HEK293 (cell line): ENCODE results near the gene SH2D7.

ENCODE experiments used
- CTCF ChIA-PET: fragments of 350-600 bp; formaldehyde crosslinking; extraction: SDS; loops from one replicate; lab custom pipeline; 2021; ENCODE audit warnings: antibody characterized with exemption; lab: Yijun Ruan, JAX
- POLR2A ChIA-PET: fragments of 300-600 bp; formaldehyde crosslinking; extraction: SDS; loops from one replicate; lab custom pipeline; 2020; ENCODE audit warnings: antibody characterized with exemption, inconsistent platforms; lab: Yijun Ruan, JAX
- H3K27ac ChIP-seq: fragments of 200-500 bp; sonication (Bioruptor generic); 2 replicates; pipeline ENCODE4 v1.5.1; 2014; ENCODE audit warnings: low read depth, low read length, control low read depth, inconsistent platforms; ENCODE audit errors: extremely low read depth
- H3K36me3 ChIP-seq, 2 experiments: fragments of 200-500 bp in 1 of 2; sonication (Bioruptor generic) in 1 of 2; 1 replicate in 1 of 2; 2 replicates in 1 of 2; pipeline ENCODE4 v1.5.1; 2014 to 2017; ENCODE audit warnings: inconsistent platforms in 2 of 2, low read length in 2 of 2; ENCODE audit not compliant: control insufficient read depth in 2 of 2, insufficient read depth in 1 of 2
- H3K4me1 ChIP-seq: fragments of 200-500 bp; sonication (Bioruptor generic); 2 replicates; pipeline ENCODE4 v1.5.1; 2014; ENCODE audit warnings: mild to moderate bottlenecking, low read length, inconsistent platforms; ENCODE audit not compliant: control insufficient read depth, insufficient read depth
- H3K4me3 ChIP-seq: 2 replicates; pipeline ENCODE4 v1.5.1; 2011; ENCODE audit warnings: low read depth, mild to moderate bottlenecking, control low read depth, low read length, moderate library complexity
- H3K9me3 ChIP-seq: fragments of 200-500 bp; sonication (Bioruptor generic); 2 replicates; pipeline ENCODE4 v1.5.1; 2014; ENCODE audit warnings: low read depth, low read length, inconsistent platforms; ENCODE audit not compliant: control insufficient read depth, insufficient read depth
- BCL11A ChIP-seq: fragments of 450-650 bp; formaldehyde crosslinking; IDR thresholded peaks from 2 replicates; pipeline ENCODE4 v1.5.1; 2016; ENCODE audit warnings: low read depth, missing biosample characterization, missing genetic modification characterization
- CTCF ChIP-seq: fragments of 450-650 bp; formaldehyde crosslinking; IDR thresholded peaks from 2 replicates; pipeline ENCODE4 v1.5.1; 2016; ENCODE audit warnings: missing biosample characterization, missing genetic modification characterization
- INSM2 ChIP-seq: fragments of 450-650 bp; formaldehyde crosslinking; IDR thresholded peaks from 2 replicates; pipeline ENCODE4 v1.5.1; 2016; ENCODE audit warnings: missing biosample characterization, missing genetic modification characterization
- PRDM1 ChIP-seq: fragments of 450-650 bp; formaldehyde crosslinking; IDR thresholded peaks from 2 replicates; pipeline ENCODE4; 2016; ENCODE audit warnings: missing biosample characterization, missing genetic modification characterization
- PRDM4 ChIP-seq: fragments of 450-650 bp; formaldehyde crosslinking; IDR thresholded peaks from 2 replicates; pipeline ENCODE4 v1.5.1; 2017; ENCODE audit warnings: missing biosample characterization, missing genetic modification characterization
- SP2 ChIP-seq: fragments of 450-650 bp; formaldehyde crosslinking; IDR thresholded peaks from 2 replicates; pipeline ENCODE4 v1.5.1; 2016; ENCODE audit warnings: missing biosample characterization, missing genetic modification characterization
- YY1 ChIP-seq: fragments of 450-650 bp; formaldehyde crosslinking; IDR thresholded peaks from 2 replicates; pipeline ENCODE4 v1.5.1; 2018; ENCODE audit warnings: missing biosample characterization, missing genetic modification characterization
- ZFP3 ChIP-seq: fragments of 450-650 bp; formaldehyde crosslinking; IDR thresholded peaks from 2 replicates; pipeline ENCODE4 v1.5.1; 2016; ENCODE audit warnings: low read depth, missing biosample characterization, missing genetic modification characterization
- ZFP41 ChIP-seq: fragments of 450-650 bp; formaldehyde crosslinking; IDR thresholded peaks from 2 replicates; pipeline ENCODE4 v1.5.1; 2016; ENCODE audit warnings: missing biosample characterization, missing genetic modification characterization, borderline replicate concordance
- ZNF157 ChIP-seq: fragments of 450-650 bp; formaldehyde crosslinking; IDR thresholded peaks from 2 replicates; pipeline ENCODE4 v1.5.1; 2016; ENCODE audit warnings: missing biosample characterization, missing genetic modification characterization
- ZNF174 ChIP-seq: fragments of 450-650 bp; formaldehyde crosslinking; IDR thresholded peaks from 2 replicates; pipeline ENCODE4 v1.5.0; 2017; ENCODE audit warnings: missing biosample characterization, mild to moderate bottlenecking, missing genetic modification characterization
- ZNF221 ChIP-seq: fragments of 450-650 bp; formaldehyde crosslinking; IDR thresholded peaks from 2 replicates; pipeline ENCODE4 v1.5.1; 2017; ENCODE audit warnings: missing biosample characterization, missing genetic modification characterization, borderline replicate concordance
- ZNF366 ChIP-seq: fragments of 450-650 bp; formaldehyde crosslinking; conservative IDR thresholded peaks from 2 replicates; pipeline ENCODE4 v1.5.1; 2016; ENCODE audit warnings: missing biosample characterization, missing genetic modification characterization
- ZNF394 ChIP-seq: fragments of 450-650 bp; formaldehyde crosslinking; IDR thresholded peaks from 2 replicates; pipeline ENCODE4 v1.5.1; 2016; ENCODE audit warnings: missing biosample characterization, missing genetic modification characterization, mild to moderate bottlenecking, moderate library complexity, borderline replicate concordance
- ZNF501 ChIP-seq: fragments of 450-650 bp; formaldehyde crosslinking; IDR thresholded peaks from 2 replicates; pipeline ENCODE4 v1.5.1; 2016; ENCODE audit warnings: missing biosample characterization, missing genetic modification characterization
- ZNF558 ChIP-seq: fragments of 450-650 bp; formaldehyde crosslinking; IDR thresholded peaks from 2 replicates; pipeline ENCODE4 v1.5.1; 2016; ENCODE audit warnings: missing biosample characterization, missing genetic modification characterization
- ZNF560 ChIP-seq: fragments of 450-650 bp; formaldehyde crosslinking; IDR thresholded peaks from 2 replicates; pipeline ENCODE4 v1.5.1; 2017; ENCODE audit warnings: missing biosample characterization, missing genetic modification characterization, borderline replicate concordance
- ZNF639 ChIP-seq: fragments of 450-650 bp; formaldehyde crosslinking; IDR thresholded peaks from 2 replicates; pipeline ENCODE4 v1.5.1; 2016; ENCODE audit warnings: missing biosample characterization, missing genetic modification characterization
- ZNF664 ChIP-seq: fragments of 450-650 bp; formaldehyde crosslinking; IDR thresholded peaks from 2 replicates; pipeline ENCODE4 v1.5.1; 2016; ENCODE audit warnings: missing biosample characterization, missing genetic modification characterization
- ZNF747 ChIP-seq: fragments of 450-650 bp; formaldehyde crosslinking; IDR thresholded peaks from 2 replicates; pipeline ENCODE4 v1.5.1; 2016; ENCODE audit warnings: missing biosample characterization, missing genetic modification characterization
- ZNF76 ChIP-seq: fragments of 450-650 bp; formaldehyde crosslinking; IDR thresholded peaks from 2 replicates; pipeline ENCODE4; 2016; ENCODE audit warnings: low read depth, missing biosample characterization, missing genetic modification characterization, borderline replicate concordance
- ZNF837 ChIP-seq: fragments of 450-650 bp; formaldehyde crosslinking; IDR thresholded peaks from 2 replicates; pipeline ENCODE4 v1.5.1; 2016; ENCODE audit warnings: missing biosample characterization, missing genetic modification characterization
- ZSCAN23 ChIP-seq: fragments of 450-650 bp; formaldehyde crosslinking; IDR thresholded peaks from 2 replicates; pipeline ENCODE4 v1.5.1; 2016; ENCODE audit warnings: missing biosample characterization, missing genetic modification characterization
- ZSCAN5A ChIP-seq: fragments of 450-650 bp; formaldehyde crosslinking; IDR thresholded peaks from 2 replicates; pipeline ENCODE4 v1.5.1; 2016; ENCODE audit warnings: missing biosample characterization, missing genetic modification characterization
- ZXDB ChIP-seq: fragments of 450-650 bp; formaldehyde crosslinking; IDR thresholded peaks from 2 replicates; pipeline ENCODE4 v1.5.1; 2016; ENCODE audit warnings: missing biosample characterization, missing genetic modification characterization

Gene SH2D7

GRCh38 chr15:78133801-78134200 lies 41.4 kb downstream of the SH2D7 start:
- H3K36me3 ChIP-seq = no peaks in the 10 kb centered on the region
- H3K4me3 ChIP-seq = no peak overlapping the region
- peaks cover 2% of the 10 kb centered on the region; the same call in 1 of the 2 replicates for H3K4me1 ChIP-seq
- TF ChIP-seq ZNF664 (tag by site-specific recombination) = no peak
- TF ChIP-seq ZNF560 (tag by site-specific recombination) = no peak
- TF ChIP-seq ZXDB = no peak
- TF ChIP-seq PRDM4 (tag by site-specific recombination) = no peak
- no peak for TF ChIP-seq ZFP41
- no peak for TF ChIP-seq ZNF501 (tag by site-specific recombination)
- TF ChIP-seq PRDM1 (tag by site-specific recombination) = no peak
- TF ChIP-seq ZSCAN5A = no peak
- no peak for TF ChIP-seq ZNF639
- no peak for TF ChIP-seq ZNF366 (tag by site-specific recombination)
- TF ChIP-seq ZNF558 (tag by site-specific recombination) = no peak
- no peak for TF ChIP-seq CTCF (tag by site-specific recombination)
- TF ChIP-seq ZNF157 (tag by site-specific recombination) = no peak
- no peak for TF ChIP-seq BCL11A (tag by site-specific recombination)
- CTCF ChIA-PET = interaction anchor here (1.0 to 3.4 kb wide), 3 partner anchors 22 to 106 kb away, joined by 3 to 28 read pairs (median 5); no protein-coding TSS in a partner anchor
- no peak overlapping the region for H3K27ac ChIP-seq
- no peaks in the 10 kb centered on the region for H3K9me3 ChIP-seq
- POLR2A ChIA-PET = interaction anchor here (0.7 kb wide), 1 partner anchor 14 kb away, joined by 4 read pairs; no protein-coding TSS in a partner anchor

GRCh38 chr15:78139578-78139977 lies 47.2 kb downstream of the SH2D7 start:
- Histone ChIP-seq H3K9me3 (no peaks in the 10 kb centered on the region), H3K4me3 (no peak overlapping the region), H3K27ac (no peak overlapping the region), H3K36me3 (no peaks in the 10 kb centered on the region), H3K4me1 (no peaks in the 10 kb centered on the region)
- CTCF ChIA-PET = interaction anchor here (0.5 to 1.7 kb wide), 7 partner anchors 10 to 225 kb away, joined by 3 to 6 read pairs (median 3); partner anchors contain the start of gene IDH3A
- POLR2A ChIA-PET = interaction anchor here (1.8 kb wide), 1 partner anchor 10 kb away, joined by 9 read pairs; the partner anchor contains the start of gene IDH3A
- no peak for TF ChIP-seq ZFP3 (tag by site-specific recombination)
- no peak for TF ChIP-seq YY1 (tag by site-specific recombination)
- no peak for TF ChIP-seq INSM2 (tag by site-specific recombination)
- TF ChIP-seq SP2 (tag by site-specific recombination) = no peak
- no peak for TF ChIP-seq ZNF394
- TF ChIP-seq ZSCAN23 (tag by site-specific recombination) = no peak
- no peak for TF ChIP-seq ZNF157 (tag by site-specific recombination)
- no peak for TF ChIP-seq ZNF639
- TF ChIP-seq ZNF221 = no peak
- no peak for TF ChIP-seq ZNF76 (tag by site-specific recombination)
- no peak for TF ChIP-seq ZNF174 (tag by site-specific recombination)
- TF ChIP-seq ZNF664 (tag by site-specific recombination) = no peak
- no peak for TF ChIP-seq ZNF837
- TF ChIP-seq ZNF747 = no peak
